Measurements from ENCODE around the gene RNF167. TPM values are rescaled to one million over a fixed set of nuclear protein-coding genes. Genes with fewer than 3 reads are reported as not detected.

RNF167 gene
- total and polyA plus RNA-seq, 2 of the 13 experiments (the other 11 are each of a cell fraction or from before 2014, with no cell fraction given), result 44.1 to 45.4 TPM

DNA sequence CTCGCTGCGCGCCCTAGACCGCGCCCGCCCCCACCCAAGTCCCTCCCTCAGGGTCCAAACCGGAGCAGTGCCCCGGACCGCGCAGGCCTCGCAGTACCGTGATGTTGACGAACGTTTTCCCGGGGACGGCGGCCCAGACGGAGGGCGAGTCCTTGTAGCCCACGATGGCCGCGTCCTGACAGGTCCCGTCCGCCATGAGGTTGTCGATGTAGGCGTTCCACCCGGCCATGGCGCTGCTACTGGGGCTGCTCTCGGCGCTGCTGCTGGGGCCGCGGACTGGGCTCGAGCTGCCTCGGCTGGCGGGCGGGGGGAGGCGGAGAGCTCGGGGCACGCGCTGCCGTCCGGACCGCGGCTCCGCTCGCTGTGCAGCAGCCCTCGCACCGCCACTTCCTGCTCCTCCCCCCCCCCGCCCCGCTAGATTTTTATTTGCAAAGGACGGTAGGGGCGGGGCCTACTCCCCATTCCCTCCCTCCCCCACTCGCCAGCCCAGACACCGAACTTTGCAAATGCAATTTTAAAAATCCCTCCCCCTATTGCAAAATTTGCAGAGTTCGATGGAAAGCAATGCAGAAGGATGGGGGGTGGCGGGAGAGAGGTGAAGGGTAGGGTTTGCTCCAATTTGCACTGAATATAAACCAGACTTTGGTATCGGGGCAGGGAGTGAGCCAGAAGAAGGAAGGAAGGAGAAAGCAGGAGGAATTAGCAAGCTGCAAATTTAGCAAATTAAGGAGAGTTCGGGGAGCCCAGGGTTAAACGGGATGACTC is 8.3 kb downstream of the RNF167 start, which contains the start of gene PFN1 (continued):
- TF ChIP-seq, protein P1, sequence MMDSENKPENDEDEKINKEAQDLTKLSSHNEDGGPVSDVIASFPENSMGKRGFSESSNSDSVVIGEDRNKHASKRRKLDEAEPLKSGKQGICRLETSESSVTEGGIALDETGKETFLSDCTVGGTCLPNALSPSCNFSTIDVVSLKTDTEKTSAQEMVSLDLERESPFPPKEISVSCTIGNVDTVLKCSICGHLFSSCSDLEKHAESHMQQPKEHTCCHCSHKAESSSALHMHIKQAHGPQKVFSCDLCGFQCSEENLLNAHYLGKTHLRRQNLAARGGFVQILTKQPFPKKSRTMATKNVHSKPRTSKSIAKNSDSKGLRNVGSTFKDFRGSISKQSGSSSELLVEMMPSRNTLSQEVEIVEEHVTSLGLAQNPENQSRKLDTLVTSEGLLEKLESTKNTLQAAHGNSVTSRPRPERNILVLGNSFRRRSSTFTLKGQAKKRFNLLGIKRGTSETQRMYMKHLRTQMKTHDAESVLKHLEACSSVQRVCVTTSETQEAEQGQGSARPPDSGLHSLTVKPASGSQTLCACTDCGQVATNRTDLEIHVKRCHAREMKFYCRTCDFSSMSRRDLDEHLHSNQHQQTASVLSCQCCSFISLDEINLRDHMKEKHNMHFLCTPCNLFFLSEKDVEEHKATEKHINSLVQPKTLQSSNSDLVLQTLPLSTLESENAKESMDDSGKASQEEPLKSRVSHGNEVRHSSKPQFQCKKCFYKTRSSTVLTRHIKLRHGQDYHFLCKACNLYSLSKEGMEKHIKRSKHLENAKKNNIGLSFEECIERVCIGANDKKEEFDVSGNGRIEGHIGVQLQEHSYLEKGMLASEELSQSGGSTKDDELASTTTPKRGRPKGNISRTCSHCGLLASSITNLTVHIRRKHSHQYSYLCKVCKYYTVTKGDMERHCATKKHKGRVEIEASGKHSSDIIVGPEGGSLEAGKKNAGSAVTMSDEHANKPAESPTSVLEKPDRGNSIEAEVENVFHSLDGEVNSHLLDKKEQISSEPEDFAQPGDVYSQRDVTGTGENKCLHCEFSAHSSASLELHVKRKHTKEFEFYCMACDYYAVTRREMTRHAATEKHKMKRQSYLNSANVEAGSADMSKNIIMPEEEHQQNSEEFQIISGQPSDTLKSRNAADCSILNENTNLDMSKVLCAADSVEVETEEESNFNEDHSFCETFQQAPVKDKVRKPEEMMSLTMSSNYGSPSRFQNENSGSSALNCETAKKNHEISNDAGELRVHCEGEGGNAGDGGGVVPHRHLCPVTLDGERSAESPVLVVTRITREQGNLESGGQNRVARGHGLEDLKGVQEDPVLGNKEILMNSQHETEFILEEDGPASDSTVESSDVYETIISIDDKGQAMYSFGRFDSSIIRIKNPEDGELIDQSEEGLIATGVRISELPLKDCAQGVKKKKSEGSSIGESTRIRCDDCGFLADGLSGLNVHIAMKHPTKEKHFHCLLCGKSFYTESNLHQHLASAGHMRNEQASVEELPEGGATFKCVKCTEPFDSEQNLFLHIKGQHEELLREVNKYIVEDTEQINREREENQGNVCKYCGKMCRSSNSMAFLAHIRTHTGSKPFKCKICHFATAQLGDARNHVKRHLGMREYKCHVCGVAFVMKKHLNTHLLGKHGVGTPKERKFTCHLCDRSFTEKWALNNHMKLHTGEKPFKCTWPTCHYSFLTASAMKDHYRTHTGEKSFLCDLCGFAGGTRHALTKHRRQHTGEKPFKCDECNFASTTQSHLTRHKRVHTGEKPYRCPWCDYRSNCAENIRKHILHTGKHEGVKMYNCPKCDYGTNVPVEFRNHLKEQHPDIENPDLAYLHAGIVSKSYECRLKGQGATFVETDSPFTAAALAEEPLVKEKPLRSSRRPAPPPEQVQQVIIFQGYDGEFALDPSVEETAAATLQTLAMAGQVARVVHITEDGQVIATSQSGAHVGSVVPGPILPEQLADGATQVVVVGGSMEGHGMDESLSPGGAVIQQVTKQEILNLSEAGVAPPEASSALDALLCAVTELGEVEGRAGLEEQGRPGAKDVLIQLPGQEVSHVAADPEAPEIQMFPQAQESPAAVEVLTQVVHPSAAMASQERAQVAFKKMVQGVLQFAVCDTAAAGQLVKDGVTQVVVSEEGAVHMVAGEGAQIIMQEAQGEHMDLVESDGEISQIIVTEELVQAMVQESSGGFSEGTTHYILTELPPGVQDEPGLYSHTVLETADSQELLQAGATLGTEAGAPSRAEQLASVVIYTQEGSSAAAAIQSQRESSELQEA (CRISPR knock-in tag; IDR thresholded peaks at IDR 0.05; ENCODE audit: not compliant biosample characterization), result no peak
- TF ChIP-seq ZNF775 (CRISPR knock-in tag; IDR thresholded peaks at IDR 0.05; ENCODE audit: borderline replicate concordance), result 0 out of 2 replicates have a peak, but pooled peaks have one; percentile 58
- TF ChIP-seq REXO4 (CRISPR knock-in tag; IDR thresholded peaks at IDR 0.05; ENCODE audit: borderline replicate concordance), result no peak
- no peak for TF ChIP-seq MED8 (CRISPR knock-in tag; IDR thresholded peaks at IDR 0.05; ENCODE audit: insufficient replicate concordance)
- no peak for TF ChIP-seq ZBTB20 (CRISPR knock-in tag; IDR thresholded peaks at IDR 0.05; ENCODE audit: borderline replicate concordance, low read depth)
- TF ChIP-seq, protein P2, sequence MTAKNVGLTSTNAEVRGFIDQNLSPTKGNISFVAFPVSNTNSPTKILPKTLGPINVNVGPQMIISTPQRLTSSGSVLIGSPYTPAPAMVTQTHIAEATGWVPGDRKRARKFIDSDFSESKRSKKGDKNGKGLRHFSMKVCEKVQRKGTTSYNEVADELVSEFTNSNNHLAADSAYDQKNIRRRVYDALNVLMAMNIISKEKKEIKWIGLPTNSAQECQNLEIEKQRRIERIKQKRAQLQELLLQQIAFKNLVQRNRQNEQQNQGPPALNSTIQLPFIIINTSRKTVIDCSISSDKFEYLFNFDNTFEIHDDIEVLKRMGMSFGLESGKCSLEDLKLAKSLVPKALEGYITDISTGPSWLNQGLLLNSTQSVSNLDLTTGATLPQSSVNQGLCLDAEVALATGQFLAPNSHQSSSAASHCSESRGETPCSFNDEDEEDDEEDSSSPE (CRISPR knock-in tag; IDR thresholded peaks at IDR 0.05), result peak; percentile 29; the same call in 1 of the 2 replicates
- TF ChIP-seq, protein P3, sequence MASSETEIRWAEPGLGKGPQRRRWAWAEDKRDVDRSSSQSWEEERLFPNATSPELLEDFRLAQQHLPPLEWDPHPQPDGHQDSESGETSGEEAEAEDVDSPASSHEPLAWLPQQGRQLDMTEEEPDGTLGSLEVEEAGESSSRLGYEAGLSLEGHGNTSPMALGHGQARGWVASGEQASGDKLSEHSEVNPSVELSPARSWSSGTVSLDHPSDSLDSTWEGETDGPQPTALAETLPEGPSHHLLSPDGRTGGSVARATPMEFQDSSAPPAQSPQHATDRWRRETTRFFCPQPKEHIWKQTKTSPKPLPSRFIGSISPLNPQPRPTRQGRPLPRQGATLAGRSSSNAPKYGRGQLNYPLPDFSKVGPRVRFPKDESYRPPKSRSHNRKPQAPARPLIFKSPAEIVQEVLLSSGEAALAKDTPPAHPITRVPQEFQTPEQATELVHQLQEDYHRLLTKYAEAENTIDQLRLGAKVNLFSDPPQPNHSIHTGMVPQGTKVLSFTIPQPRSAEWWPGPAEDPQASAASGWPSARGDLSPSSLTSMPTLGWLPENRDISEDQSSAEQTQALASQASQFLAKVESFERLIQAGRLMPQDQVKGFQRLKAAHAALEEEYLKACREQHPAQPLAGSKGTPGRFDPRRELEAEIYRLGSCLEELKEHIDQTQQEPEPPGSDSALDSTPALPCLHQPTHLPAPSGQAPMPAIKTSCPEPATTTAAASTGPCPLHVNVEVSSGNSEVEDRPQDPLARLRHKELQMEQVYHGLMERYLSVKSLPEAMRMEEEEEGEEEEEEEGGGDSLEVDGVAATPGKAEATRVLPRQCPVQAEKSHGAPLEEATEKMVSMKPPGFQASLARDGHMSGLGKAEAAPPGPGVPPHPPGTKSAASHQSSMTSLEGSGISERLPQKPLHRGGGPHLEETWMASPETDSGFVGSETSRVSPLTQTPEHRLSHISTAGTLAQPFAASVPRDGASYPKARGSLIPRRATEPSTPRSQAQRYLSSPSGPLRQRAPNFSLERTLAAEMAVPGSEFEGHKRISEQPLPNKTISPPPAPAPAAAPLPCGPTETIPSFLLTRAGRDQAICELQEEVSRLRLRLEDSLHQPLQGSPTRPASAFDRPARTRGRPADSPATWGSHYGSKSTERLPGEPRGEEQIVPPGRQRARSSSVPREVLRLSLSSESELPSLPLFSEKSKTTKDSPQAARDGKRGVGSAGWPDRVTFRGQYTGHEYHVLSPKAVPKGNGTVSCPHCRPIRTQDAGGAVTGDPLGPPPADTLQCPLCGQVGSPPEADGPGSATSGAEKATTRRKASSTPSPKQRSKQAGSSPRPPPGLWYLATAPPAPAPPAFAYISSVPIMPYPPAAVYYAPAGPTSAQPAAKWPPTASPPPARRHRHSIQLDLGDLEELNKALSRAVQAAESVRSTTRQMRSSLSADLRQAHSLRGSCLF (CRISPR knock-in tag; IDR thresholded peaks at IDR 0.05; ENCODE audit: borderline replicate concordance), result no peak
- TF ChIP-seq ZNF605 (CRISPR knock-in tag; IDR thresholded peaks at IDR 0.05), result 0 out of 2 replicates have a peak, but pooled peaks have one; percentile 10
- no peak for TF ChIP-seq ZFP36L2 (CRISPR knock-in tag; IDR thresholded peaks at IDR 0.05)
- peak; percentile 28; the same call in 1 of the 2 replicates for TF ChIP-seq MED13 (CRISPR knock-in tag; IDR thresholded peaks at IDR 0.05)
- TF ChIP-seq GATA4 (IDR thresholded peaks at IDR 0.05; ENCODE audit: borderline replicate concordance, low read depth), result peak; percentile 66; the same call in 1 of the 2 replicates
- TF ChIP-seq ZBTB8A (CRISPR knock-in tag; IDR thresholded peaks at IDR 0.05; ENCODE audit: borderline replicate concordance, low read depth), result no peak

Data from HepG2 (cell line).